ENCODE measurements around the gene TSPAN7. TPM values are rescaled to one million over a fixed set of nuclear protein-coding genes. Genes with fewer than 3 reads are reported as not detected.

Gene TSPAN7, protein sequence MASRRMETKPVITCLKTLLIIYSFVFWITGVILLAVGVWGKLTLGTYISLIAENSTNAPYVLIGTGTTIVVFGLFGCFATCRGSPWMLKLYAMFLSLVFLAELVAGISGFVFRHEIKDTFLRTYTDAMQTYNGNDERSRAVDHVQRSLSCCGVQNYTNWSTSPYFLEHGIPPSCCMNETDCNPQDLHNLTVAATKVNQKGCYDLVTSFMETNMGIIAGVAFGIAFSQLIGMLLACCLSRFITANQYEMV
- total RNA-seq (ENCODE audit: insufficient read depth, low replicate concordance) = 3.9 TPM

DNA sequence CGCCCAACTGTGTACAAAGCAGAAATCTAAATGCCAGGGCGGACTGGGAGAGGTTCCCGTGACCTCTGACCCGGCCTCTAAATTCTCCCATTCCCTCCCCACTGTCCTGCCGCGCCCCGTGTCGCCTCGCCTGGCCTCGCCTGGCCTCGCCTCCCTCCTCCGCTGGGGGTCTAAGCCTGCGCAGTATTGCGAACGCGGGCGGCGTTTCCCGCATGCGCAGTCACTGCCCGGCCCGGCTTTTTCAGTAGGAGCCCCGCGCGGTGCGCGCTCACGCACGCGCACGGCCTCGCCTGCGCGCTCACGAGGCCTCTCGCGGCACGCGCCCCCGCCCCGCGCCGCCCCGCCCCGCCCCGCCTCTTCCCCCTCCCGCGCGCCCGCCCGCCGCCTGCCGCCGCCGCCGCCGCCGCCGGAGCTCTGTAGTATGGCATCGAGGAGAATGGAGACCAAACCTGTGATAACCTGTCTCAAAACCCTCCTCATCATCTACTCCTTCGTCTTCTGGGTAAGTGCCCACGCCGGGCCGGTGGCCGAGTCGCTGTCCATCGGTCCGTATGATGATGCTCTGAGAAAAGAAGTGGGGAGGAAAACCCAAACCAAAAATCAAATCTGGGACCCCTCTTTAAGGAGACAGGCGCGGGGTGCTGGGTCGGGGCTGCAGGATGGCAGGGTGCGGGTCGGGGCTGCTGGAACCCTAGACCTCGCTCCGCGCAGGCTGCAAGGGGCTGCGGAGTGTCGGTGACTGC, at the start of gene TSPAN7:
Gene TSPAN7 (plus strand): TSS at position 417 of the 743 bp plus-strand sequence. CDS start 5 bp downstream, at position 422.
- DNase-seq (ENCODE audit: low spot score) = peak; percentile 77

DNA sequence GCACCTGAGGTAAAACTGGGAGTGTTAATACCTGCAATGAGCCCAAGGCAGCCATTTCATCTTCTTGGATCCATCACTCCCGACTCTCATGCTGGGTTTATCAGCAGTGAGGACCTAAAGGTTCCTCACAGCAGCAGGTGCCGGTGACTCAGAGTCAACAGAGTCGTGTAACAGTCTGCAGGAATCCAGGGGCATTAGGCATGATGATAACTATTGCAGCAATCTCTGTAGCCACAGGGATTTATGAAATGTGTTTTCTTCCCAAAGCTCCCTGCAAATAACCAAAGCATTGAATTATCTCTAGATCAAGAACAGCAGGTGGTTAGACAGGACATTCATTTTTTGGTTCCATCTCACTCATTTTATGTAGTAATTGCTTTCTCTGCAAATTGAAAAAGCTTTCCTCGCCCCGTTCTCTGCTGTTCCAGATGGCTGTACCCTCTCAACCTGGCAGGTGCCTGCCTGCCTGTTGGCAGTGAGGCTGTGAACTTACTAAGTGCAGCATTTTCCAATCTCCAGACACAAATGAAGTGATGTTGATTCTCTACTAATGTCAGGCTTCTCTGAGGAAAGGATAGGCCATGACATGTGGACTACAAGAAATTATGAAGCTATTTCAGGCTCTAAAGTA, 48.1 kb upstream of the TSPAN7 start:
- DNase-seq (ENCODE audit: low spot score) = no peak

DNA sequence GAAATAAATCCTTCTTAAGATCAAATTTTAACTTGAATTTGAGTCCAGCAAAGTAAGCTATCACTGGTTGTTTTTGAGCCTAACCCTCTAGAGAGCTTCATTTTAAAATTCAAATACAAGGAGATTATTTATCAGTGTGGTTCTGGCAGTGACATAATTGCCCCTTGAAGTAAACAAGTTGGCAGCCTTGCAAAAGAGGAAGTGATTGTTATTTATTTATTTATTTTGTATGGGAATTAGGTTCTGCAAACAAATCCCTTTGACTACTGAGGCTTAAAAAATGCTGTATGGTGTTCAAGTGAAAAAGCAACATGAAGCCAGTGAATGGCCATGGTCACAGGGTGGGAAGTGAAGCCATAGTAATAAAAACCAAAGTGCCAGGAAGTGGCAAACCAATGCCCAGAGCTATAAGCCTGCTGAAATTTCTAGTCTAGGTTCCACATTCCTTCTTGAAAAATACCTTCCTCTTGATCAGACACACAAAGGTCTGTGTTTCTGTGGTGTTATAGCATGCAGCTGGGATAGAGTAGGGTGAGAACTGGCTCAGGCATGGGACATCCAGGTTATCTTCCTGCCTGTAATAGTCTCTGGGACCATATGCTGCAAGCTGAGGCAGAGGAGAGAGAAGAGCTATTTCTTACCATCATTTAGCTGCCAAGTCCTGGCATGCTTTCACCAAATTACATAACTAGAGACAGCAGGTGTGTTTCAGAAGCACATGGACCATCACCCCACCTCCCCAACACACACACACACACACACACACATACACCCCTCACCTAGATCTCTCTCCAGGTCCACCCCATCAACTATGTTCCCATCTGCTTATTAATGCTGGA, 47.1 kb upstream of the TSPAN7 start:
- DNase-seq (ENCODE audit: low spot score) = peak; percentile 1

DNA sequence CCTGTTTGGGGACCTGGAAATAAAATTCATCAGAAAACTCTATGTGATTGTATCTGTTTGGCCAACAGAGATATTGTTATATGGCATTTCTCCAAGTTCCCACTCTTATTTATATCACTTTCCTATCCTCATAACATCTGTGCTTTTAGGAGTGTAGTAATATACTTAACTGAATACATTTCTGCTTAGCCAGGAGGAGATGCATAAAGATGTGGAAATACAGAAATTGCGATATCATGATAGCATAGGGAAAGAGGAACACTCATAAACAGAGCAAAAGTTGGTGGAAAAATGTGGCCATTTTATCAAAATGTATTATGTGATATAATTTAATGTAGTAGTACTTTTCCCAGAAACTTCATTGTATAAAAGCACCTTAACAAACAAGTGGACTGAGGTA, 46.1 kb upstream of the TSPAN7 start:
- DNase-seq (ENCODE audit: low spot score) = peak; percentile 47

DNA sequence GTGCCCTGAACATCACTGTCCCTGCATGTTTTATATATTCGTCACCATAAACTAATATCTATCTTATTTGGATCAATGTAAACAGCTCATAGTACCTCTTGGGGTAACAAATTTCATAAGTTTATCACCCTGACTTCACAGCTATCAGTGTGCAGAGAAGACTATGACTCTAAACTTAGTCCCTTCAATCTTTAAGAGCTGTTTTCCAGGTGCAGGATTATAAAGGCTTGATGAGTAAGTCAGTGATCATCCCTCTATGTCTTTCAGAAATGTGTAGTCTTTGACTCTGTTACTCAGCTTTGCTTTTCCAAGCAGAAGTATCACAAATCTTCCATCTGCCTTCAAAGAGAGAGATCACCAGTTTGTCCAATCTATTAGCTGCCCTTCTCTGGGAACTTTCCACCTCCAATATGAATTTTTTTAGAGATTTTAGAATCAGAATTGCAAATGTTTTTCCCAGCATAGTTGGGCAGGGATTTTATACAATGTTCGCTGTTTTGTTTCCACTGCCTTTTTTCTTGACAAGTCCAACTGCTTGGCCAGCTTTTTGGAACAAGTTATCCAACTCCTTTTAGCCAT, 45.1 kb upstream of the TSPAN7 start:
- peak; percentile 71 for DNase-seq (ENCODE audit: low spot score)

DNA sequence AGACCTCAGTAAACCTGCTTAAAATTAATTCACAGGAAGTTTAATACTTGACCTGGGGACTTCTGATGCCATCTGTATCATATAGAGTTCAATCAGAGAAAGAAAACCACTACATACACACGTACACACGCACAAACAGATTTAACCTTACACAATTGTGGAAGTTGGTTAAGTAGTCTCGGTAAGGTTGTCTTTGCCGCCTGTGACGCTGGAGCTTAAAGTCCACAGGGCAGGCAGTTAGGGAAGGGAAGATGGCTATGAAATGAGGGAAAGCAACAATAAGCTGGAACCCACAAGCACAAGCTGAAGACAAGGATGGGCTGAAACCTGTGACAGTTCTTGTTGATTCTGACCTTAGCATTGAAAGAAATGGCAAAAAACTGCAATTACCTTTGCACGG, 41.7 kb upstream of the TSPAN7 start:
- DNase-seq (ENCODE audit: low spot score) = no peak

DNA sequence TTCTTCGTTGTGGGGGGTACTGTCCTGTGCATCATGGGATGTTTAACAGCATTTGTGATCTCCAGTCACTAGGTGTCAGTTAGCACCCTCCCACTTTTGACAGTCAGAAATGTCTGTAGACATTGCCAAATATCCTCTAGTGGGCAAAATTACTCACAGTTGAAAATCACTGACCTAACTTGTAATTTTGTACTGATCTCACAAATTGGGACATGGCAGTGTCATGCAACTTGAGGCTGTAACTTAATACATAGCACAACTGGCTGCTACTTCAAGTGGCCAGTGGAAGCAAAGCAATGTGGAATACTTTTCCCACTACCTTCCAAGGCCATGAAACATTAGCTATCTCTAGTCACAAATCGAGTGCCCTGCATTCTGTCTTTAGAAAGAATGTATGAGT, 23.2 kb upstream of the TSPAN7 start:
- no peak for DNase-seq (ENCODE audit: low spot score)

DNA sequence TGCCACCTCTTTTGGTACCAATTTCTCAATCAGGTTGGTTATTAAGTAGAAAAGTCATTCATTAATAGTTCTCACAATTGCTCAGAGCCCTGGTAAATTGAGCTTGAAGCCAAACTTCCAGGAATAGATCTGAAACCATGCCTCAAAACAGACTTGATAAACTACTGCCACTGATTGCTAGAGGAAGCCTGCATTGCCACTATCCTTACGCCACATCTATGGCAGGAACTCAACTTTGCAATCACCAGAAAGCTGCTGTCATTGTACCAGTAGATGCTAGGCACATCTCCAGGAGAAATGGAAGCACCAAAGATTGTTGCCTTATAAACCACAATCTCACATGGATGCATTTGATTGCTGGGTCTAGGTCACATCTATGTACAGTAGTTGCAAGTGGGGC, 21.6 kb upstream of the TSPAN7 start:
- DNase-seq (ENCODE audit: low spot score) = no peak

DNA sequence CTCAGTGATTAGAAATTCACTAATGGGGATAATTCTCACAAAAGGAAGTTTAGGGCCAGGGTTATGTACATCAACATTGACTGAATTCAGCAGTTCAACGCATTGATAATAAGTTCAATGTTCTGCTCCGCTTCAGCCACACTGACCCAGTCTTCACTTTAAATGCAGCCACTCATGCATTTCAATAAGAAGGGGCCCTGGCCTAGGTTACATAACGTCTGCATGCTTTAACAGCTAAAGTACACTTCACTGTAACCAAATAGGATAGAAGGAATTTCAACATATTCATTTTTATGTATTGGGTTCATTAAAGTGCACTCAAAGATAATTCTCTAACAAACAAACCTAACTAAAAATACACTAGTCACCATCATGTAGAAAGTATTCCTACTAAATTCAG, 12.8 kb upstream of the TSPAN7 start:
- DNase-seq (ENCODE audit: low spot score) = no peak

DNA sequence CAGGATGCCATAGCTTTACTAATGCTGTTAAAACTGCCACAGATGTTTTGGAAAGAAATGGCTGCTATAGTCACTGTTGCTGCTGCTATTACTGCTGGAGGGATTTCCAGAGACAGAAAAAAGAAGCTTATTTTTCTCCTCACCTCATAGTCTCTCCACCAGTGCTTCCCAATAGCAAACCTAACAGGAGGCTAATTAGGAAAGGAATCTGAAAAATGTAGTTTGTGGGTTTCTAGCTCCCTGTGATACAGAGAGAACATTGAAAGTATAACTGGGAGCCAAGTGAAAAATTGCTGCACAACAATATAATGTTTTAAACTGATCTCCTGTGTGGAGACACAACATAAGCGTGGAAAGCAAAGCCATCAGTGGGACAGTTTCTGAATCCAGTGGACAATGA, 8.6 kb upstream of the TSPAN7 start:
- DNase-seq (ENCODE audit: low spot score) = no peak

DNA sequence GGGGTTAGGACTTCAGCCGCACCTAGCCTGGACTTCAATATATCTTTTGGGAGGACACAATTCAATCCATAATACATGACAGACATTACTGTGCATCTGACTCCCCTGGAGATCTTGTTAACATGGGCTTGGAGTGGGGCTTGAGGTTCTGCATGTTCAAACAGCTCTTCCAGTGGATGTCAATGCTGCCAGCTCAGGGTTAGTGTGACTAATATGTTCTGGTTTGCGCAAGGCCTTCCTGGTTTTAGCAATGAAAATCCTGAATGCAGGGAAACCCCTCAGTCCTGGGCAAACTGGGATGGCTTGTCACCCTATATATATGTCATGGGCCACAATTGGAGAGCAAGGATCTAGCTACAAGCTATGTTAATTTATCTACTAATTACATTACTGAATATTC, 2.7 kb upstream of the TSPAN7 start:
- no peak for DNase-seq (ENCODE audit: low spot score)

DNA sequence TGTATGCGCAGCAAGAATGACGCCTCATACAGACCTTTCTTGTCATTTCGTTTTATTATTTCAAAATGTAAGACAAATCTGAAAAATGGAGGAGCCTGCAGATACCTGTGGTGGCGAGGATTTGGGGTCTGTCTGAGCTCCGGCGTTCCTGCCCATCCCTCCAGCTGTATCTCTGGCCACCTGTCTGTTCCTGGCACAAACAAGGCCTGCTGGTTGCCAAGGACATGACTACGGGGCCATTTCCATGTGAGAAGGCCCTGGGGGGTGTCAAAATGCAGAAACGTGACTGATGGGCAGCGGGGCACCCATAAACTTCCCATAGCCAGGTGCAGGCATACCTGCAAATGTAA, 591 bp upstream of the TSPAN7 start:
- no peak for DNase-seq (ENCODE audit: low spot score)

DNA sequence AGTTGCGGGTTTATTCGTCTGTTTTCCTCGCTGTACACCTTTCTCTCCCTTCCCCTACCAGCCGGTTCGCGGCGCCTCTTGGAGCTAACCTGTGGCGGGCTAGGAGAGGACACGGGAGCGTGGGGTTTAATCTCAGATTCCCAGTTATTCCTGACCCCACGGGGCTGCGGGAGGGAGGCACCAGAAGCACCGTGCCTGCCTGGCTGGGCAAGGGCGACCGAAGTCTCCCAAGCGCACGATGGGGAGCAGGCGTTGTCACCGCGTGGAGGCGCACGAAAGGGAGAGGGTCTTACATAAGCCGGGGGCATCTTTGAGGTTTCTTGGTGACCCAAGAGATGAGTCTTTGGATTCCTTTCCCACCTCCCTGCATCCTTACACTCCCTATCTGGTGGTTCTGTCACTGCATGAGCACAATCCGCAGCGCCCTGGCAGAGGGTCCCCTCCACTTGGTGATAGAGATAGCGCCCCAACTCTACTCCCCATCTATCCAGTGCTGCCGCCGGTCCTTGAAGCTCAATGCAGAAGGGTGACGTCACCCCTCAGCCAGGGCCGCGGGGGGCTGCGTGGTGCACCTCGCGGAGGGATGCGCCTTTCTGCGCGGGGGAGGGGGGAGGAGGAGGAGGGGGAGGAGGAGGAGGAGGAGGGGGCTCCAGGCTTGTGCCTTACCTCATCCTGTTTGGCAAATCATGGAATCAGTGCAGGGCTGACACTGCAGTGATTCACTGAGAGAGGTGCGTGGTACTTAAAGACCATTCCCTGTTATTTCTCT, 793 bp downstream of the TSPAN7 start:
- no peak for DNase-seq (ENCODE audit: low spot score)

DNA sequence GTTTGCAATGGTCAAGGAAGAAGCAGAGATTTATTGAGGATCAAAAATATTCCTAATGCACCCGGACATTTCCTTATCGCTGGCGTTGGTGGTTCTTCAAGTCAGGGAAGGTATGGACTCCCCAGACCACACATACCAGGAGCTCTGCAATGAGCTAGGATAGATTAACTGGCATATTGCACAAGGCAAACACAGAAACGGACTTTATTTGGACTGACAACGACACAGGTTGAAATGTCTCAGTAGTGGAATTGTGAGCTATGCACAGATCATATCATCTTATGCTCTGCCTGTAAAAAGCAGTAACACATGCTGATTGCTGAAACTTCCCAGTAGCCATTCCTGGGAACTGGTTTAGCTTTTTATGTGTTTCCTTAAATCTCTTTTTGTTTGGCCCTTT, 1.7 kb downstream of the TSPAN7 start:
- no peak for DNase-seq (ENCODE audit: low spot score)

DNA sequence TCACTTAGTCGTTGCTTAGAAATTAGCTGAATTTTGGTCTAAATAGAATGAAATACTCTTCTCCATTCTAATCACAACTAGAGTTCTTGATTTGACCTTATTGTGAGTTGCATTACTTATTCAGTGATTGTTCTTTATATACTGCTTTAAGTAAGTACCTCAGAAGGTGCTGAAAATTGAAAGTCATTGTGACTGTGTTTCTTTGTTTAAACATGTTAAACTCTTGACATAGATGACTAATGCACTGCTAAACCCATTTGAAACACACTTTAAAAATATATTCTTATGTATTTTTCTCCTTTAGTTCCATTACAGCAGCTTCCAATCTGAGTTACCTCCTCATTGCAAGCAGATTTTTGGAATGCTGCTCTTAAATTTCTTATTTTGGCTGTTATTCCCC, 9.1 kb downstream of the TSPAN7 start:
- no peak for DNase-seq (ENCODE audit: low spot score)

DNA sequence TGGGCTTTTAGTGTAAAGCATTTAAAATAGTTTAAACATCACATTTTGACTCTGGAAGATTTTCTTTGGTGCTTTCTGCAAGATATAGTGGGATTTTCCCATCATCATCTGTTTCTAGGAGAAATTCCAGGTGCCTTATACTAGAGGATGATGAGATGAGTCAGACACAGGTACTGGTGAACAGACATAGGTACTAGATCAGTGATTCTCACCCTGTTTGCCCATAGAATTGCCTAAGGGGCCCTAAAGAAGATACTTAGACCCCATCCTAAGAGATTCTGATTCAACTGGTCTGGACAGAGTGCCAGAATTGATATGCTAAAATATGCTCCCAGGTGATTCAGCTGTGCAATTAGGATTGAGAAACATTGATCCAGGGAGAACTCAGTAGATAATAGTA, 9.7 kb downstream of the TSPAN7 start:
- DNase-seq (ENCODE audit: low spot score) = no peak

DNA sequence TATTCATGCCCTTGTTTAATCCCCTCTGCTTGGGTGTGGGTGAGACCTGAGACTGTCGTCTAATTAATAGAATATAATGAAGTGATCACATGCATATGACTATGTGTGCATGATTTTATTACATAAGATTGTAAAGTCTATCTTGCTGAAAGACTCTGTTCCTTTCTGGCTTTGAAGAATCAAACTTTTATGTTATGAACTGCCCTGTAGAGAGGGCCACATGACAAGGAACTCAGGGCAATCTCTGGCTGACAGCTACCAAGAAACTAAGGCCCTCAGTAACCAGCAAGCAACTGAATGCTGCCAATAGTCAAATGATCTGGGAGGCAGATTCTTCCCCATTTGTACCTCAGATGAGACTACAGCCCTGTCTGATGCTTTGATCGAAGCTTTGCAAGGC, 13.5 kb downstream of the TSPAN7 start:
- no peak for DNase-seq (ENCODE audit: low spot score)

DNA sequence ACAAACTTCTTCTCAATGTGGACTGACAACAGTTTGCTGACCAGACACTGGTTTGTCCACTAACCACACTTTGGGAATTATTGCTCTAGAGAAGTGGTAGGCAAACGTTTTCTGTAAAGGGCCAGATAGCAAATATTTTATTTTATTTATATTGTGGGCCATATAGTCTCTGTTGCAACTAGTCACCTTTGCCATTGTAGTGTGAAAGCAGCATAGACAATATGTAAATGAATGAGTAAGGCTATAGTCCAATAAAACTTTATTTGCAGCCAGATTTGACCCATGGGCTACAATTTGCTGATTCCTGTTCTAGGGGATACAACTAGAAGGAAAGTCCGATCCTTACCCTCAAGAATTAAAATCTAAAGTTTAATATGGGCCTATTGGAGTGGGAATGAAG, 14.5 kb downstream of the TSPAN7 start:
- no peak for DNase-seq (ENCODE audit: low spot score)

DNA sequence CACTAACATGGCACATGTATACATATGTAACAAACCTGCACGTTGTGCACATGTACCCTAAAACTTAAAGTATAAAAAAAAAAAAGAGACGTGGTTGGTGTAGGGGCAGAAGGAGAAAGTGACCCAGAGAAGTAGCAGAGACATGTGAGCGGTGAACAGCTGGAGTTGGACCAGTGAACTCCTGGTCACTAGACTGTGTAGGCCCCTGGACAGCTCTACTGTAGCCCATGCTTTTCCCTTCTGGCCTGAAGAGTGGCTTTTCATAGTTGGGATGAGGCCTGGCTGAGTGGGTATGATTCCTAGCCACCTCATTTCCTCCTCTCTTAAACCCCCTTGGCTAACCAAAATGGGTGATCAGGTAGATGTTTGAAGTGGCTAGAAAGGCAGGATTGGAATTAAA, 16.4 kb downstream of the TSPAN7 start:
- DNase-seq (ENCODE audit: low spot score) = no peak

DNA sequence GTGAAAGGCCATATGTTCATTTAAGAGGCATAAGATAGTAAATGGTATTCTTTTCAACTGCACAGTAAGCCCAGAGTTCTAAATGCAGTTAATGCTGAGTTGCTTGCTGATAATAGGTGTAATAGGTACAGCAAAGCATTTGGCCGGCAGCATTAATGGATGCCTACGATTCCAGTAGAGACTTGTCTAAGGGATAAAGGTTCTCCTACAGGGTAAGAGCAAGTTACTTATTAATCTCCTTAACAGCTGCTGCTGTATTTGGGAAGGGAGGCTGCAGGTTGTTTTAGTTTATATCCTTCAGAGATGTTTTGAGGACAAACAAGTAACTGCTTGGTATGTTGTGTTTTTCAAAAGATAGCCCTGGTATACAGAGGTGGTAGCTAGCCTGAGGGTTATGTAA, 16.8 kb downstream of the TSPAN7 start:
- DNase-seq (ENCODE audit: low spot score) = no peak

DNA sequence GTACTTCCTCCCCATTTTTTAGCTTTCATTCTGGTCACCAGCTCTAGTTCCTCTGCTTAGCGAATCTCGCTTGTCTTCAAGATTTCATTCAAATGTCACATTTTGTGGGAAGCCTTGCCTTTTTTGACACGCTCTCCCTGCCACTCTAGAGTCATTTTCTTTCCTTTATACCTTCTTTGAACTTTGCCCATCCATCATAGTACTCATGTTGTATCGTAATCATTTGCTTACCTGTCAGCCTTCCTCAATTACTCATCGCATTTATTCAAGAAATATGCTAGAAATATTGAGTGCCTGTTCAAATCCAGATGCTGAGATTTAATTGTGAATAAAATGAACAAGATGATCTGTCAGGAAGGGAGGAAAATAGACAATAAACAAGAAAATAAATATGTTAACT, 21.8 kb downstream of the TSPAN7 start:
- DNase-seq (ENCODE audit: low spot score) = no peak
